Right ventricle myocardium superior (tissue), 1 donor: ENCODE measurements around the gene DOK7. TPM values are rescaled to one million over a fixed set of nuclear protein-coding genes. Genes with fewer than 3 reads are reported as not detected.

Experiments
- ATAC-seq: fragments of 200-7000 bp; cut with Tn5 transposase; one replicate; pipeline ENCODE4 v1.9.1; 2020; ENCODE audit warnings: mild to moderate bottlenecking; ENCODE audit not compliant: poor library complexity
- DNase-seq: peaks from one replicate; pipeline ENCODE4 v3.0.0-alpha.2; 2020
- intact Hi-C: fragments of 100-400 bp; cut with DNase I; formaldehyde crosslinking; loops from one replicate; pipeline ENCODE4 v1.11.2; 2022
- long read RNA-seq: library from polyadenylated mRNA; unstranded; transcript quantifications from one replicate; pipeline ENCODE4 v2.0.0, GENCODE V29; 2021
- total RNA-seq: library from RNA; stranded (reverse); fragmentation: NEBNext Ultra II Directional; extraction: Animal tissue kit (Norgen Biotek cat#: 25700); gene quantifications from one replicate; pipeline ENCODE4 v1.2.1, GENCODE V29; 2021
- donor health status: DM: no; HTN: yes; CAD: no; lungs with severe emphysema.

Gene DOK7
- total RNA-seq = 33.7 TPM
- long read RNA-seq, transcript DOK7-201 (7 exons, 2,562 nt) = major isoform, 89 of 193 reads
- long read RNA-seq, transcript DOK7-203 (7 exons, 2,551 nt) = minor isoform, 14 of 193 reads
- long read RNA-seq, partial matches to known transcripts = 21 of 193 reads
- long read RNA-seq, other reads (novel, unspliced or antisense) = 64 of 193 reads

- intact Hi-C loops = no loop called here
- DNase-seq (peak; percentile 78), ATAC-seq (peak; percentile 66)
These were observed at the start of gene DOK7 for GRCh38 chr4:3462790-3463415. DOK7 (plus strand) TSS chr4:3463306; CDS start chr4:3463376, 70 bp downstream.

GRCh38 chr4:3413675-3414420 lies 49.3 kb upstream of the DOK7 start:
- ATAC-seq (no peak), DNase-seq (no peak)
- intact Hi-C loops = no loop called here

GRCh38 chr4:3414421-3415279 lies 48.5 kb upstream of the DOK7 start:
- DNase-seq = no peak

GRCh38 chr4:3415471-3416141 lies 47.5 kb upstream of the DOK7 start:
- intact Hi-C loops = no loop called here
- DNase-seq = no peak
- no peak for ATAC-seq

More at GRCh38 chr4:3414421-3415279, 48.5 kb upstream of the DOK7 start:
- ATAC-seq = no peak
- intact Hi-C loops = no loop called here

GRCh38 chr4:3416270-3416669 lies 46.8 kb upstream of the DOK7 start:
- no peak for DNase-seq

GRCh38 chr4:3416821-3417221 lies 46.3 kb upstream of the DOK7 start:
- ATAC-seq (no peak), DNase-seq (no peak)
- intact Hi-C loops = no loop called here

More at GRCh38 chr4:3416270-3416669, 46.8 kb upstream of the DOK7 start:
- intact Hi-C loops = no loop called here
- no peak for ATAC-seq

- DNase-seq (no peak), ATAC-seq (no peak)
- intact Hi-C loops = no loop called here
These were observed 45.7 kb upstream of the DOK7 start for GRCh38 chr4:3417448-3417847.

- intact Hi-C loops = no loop called here
- ATAC-seq (no peak), DNase-seq (peak; percentile 44)
These were observed 44.9 kb upstream of the DOK7 start for GRCh38 chr4:3418029-3418762.

GRCh38 chr4:3419836-3420605 lies 43.1 kb upstream of the DOK7 start:
- intact Hi-C loops = no loop called here
- peak; percentile 8 for DNase-seq
- no peak for ATAC-seq

- ATAC-seq = no peak
- DNase-seq = peak; percentile 28
- intact Hi-C loops = no loop called here
These were observed 42.5 kb upstream of the DOK7 start for GRCh38 chr4:3420606-3420955.

GRCh38 chr4:3420956-3421355 lies 42.1 kb upstream of the DOK7 start:
- intact Hi-C loops = no loop called here
- no peak for ATAC-seq
- DNase-seq = peak; percentile 13

- DNase-seq = peak; percentile 35
- ATAC-seq = no peak
- intact Hi-C loops = no loop called here
These were observed 41.6 kb upstream of the DOK7 start for GRCh38 chr4:3421470-3421869.

- ATAC-seq (no peak), DNase-seq (peak; percentile 39)
- intact Hi-C loops = no loop called here
These were observed 40.8 kb upstream of the DOK7 start for GRCh38 chr4:3422241-3422801.

GRCh38 chr4:3422808-3423297 lies 40.3 kb upstream of the DOK7 start:
- ATAC-seq (no peak), DNase-seq (peak; percentile 20)
- intact Hi-C loops = no loop called here

GRCh38 chr4:3423406-3423805 lies 39.7 kb upstream of the DOK7 start:
- DNase-seq = no peak
- intact Hi-C loops = no loop called here
- ATAC-seq = no peak

GRCh38 chr4:3423952-3424351 lies 39.2 kb upstream of the DOK7 start:
- intact Hi-C loops = no loop called here
- ATAC-seq (no peak), DNase-seq (no peak)

- intact Hi-C loops = no loop called here
- DNase-seq (no peak), ATAC-seq (no peak)
These were observed 38.5 kb upstream of the DOK7 start for GRCh38 chr4:3424522-3425095.
